ENCODE data around the gene SDCCAG8. TPM values are rescaled to one million over a fixed set of nuclear protein-coding genes. Genes with fewer than 3 reads are reported as not detected.

SDCCAG8 gene
- total RNA-seq, 3 donors from 2014 or later (not counting 1 experiment from before 2014, with no cell fraction given) = 17.8 to 28.3 (median 21.2) TPM

DNA sequence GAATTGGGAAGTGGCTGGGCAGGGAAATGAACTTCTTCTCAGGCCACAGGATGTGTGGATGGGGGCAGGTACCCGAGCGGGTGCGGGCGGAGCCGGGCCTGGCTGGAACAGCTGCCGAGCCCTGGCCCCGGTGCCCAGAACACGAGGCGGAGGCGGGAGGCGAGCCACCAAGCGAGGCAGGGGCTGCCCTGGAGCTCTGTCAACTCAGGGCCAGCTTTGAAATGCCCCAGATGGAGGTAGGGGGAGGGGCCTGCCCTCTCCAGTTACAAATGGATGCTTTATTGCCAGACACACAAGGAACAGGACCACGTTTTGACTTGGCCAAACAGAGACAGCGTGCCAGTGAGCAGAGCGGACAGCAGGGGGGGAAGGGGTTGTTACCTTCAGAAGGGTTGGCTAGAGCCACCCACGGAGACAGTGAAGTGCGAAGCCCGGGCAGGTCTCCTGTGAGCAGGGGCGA, 240.4 kb downstream of the SDCCAG8 start:
- intact Hi-C loops (cut with micrococcal nuclease) = no loop called here
- H3K27me3 Mint-ChIP-seq (ENCODE audit: low read depth in 2 of 2) = no peaks in the 10 kb centered on the region
- no peaks in the 10 kb centered on the region for H3K9me3 Mint-ChIP-seq
- DNase-seq = no peak
- H3K36me3 Mint-ChIP-seq = no peaks in the 10 kb centered on the region
- peak in 2 of 3 donors; percentile 36 to 50 for ATAC-seq
- TF ChIP-seq, protein P1, sequence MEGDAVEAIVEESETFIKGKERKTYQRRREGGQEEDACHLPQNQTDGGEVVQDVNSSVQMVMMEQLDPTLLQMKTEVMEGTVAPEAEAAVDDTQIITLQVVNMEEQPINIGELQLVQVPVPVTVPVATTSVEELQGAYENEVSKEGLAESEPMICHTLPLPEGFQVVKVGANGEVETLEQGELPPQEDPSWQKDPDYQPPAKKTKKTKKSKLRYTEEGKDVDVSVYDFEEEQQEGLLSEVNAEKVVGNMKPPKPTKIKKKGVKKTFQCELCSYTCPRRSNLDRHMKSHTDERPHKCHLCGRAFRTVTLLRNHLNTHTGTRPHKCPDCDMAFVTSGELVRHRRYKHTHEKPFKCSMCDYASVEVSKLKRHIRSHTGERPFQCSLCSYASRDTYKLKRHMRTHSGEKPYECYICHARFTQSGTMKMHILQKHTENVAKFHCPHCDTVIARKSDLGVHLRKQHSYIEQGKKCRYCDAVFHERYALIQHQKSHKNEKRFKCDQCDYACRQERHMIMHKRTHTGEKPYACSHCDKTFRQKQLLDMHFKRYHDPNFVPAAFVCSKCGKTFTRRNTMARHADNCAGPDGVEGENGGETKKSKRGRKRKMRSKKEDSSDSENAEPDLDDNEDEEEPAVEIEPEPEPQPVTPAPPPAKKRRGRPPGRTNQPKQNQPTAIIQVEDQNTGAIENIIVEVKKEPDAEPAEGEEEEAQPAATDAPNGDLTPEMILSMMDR (IDR thresholded peaks at IDR 0.05) = no peak
- Histone ChIP-seq H3K4me3 (ENCODE audit: low read length) (no peak overlapping the region), H3K27ac (ENCODE audit: low read length) (peak overlapping the region; percentile 46), H3K4me1 (ENCODE audit: control insufficient read depth, insufficient read depth, low read length) (peaks cover 16% of the 10 kb centered on the region), H3K9me3 (ENCODE audit: control insufficient read depth, insufficient read depth, low read length) (no peaks in the 10 kb centered on the region), H3K27me3 (ENCODE audit: control insufficient read depth, insufficient read depth, low read length) (no peaks in the 10 kb centered on the region), H3K36me3 (ENCODE audit: control insufficient read depth, insufficient read depth, low read length) (peaks cover 2% of the 10 kb centered on the region)
- 63% methylated on average over 19 of the region's 19 CpGs for WGBS (ENCODE audit: insufficient coverage)
- peaks cover 13 to 19% of the 10 kb centered on the region in 2 donors for H3K4me1 Mint-ChIP-seq
- H3K4me3 Mint-ChIP-seq = peak overlapping the region; percentile 62
- peak overlapping the region; percentile 80 to 93 for H3K27ac Mint-ChIP-seq

DNA sequence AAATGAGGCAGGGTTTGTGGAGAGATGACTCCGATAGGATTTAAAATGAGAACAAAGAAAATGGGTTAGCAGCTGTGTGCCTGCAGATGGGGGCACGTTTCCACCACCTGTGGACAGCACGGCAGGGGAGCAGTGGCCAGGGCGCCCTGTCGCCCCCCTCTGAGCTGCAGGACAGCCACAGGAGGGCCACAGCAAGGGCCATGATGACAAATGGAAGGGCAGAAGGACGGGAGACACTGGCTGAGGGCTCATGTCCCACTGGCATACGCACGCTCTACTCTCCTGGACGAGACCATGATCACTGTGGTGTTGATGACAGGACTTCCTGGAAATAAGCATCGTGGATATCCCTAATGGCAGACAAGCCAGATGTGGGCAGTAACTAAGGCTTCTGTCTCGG, 241.0 kb downstream of the SDCCAG8 start:
- Histone ChIP-seq H3K9me3 (ENCODE audit: control insufficient read depth, insufficient read depth, low read length) (no peaks in the 10 kb centered on the region), H3K4me3 (ENCODE audit: low read length) (no peak overlapping the region)

DNA sequence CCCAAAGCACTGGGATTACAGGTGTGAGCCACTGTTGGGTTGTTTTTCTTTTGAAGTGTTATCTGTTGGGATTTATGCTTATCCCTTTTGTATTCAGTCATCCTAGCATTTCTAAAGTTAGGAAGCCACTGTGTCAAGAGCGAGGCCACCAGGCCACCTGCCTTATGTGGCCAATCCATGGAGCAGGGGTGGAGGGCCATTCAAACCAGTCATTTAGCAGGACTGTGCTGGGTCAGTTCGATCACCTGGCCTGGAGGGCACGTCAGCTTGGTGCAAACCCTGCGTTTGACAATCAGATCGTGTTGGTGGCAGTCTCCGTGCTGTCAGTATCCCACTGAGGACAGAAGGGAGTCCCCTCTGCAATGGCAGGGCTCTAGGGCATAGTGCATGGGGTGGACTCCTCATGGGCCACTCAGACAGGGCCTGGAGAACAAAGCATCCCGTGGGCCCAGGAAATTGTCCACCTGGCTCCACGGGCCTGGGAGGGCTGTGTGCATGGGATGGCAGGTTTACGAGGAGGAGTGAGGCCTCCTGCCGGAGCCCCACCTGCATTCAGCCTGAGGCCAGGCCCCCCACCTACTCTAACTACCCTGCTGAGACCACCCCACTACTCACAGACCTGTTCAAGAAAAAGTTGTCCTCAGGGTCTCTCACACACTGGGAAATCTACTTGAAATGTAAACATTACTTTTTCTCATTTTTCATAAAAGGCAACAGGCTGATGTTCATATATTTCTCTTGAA, 242.3 kb downstream of the SDCCAG8 start:
- TF ChIP-seq, protein P1 (IDR thresholded peaks at IDR 0.05) = no peak
- Histone ChIP-seq H3K27ac (ENCODE audit: low read length) (no peak overlapping the region), H3K9me3 (ENCODE audit: control insufficient read depth, insufficient read depth, low read length) (no peaks in the 10 kb centered on the region), H3K36me3 (ENCODE audit: control insufficient read depth, insufficient read depth, low read length) (peaks cover 2% of the 10 kb centered on the region), H3K4me1 (ENCODE audit: control insufficient read depth, insufficient read depth, low read length) (peaks cover 16% of the 10 kb centered on the region), H3K4me3 (ENCODE audit: low read length) (no peak overlapping the region), H3K27me3 (ENCODE audit: control insufficient read depth, insufficient read depth, low read length) (no peaks in the 10 kb centered on the region)
- Mint-ChIP-seq H3K4me3 (no peak overlapping the region), H3K9me3 (no peaks in the 10 kb centered on the region), H3K27ac (peak overlapping the region in 1 of 2 donors; percentile 11), H3K27me3 (ENCODE audit: low read depth in 2 of 2) (no peaks in the 10 kb centered on the region), H3K36me3 (peaks cover 10% of the 10 kb centered on the region), H3K4me1 (peaks cover 13 to 19% of the 10 kb centered on the region in 2 donors)
- ATAC-seq (no peak), DNase-seq (no peak)
- intact Hi-C loops (cut with micrococcal nuclease) = no loop called here
- 97% methylated on average over 10 of the region's 10 CpGs for WGBS (ENCODE audit: insufficient coverage)

More for the DNA sequence above, 241.0 kb downstream of the SDCCAG8 start:
- ATAC-seq (no peak), DNase-seq (no peak)
- H3K27me3 ChIP-seq (ENCODE audit: control insufficient read depth, insufficient read depth, low read length) = no peaks in the 10 kb centered on the region
- Mint-ChIP-seq H3K27me3 (ENCODE audit: low read depth in 2 of 2) (no peaks in the 10 kb centered on the region), H3K36me3 (no peaks in the 10 kb centered on the region), H3K9me3 (no peaks in the 10 kb centered on the region), H3K27ac (peak overlapping the region; percentile 80 to 93), H3K4me3 (no peak overlapping the region), H3K4me1 (peaks cover 13 to 19% of the 10 kb centered on the region in 2 donors)
- H3K4me1 ChIP-seq (ENCODE audit: control insufficient read depth, insufficient read depth, low read length) = peaks cover 16% of the 10 kb centered on the region
- TF ChIP-seq, protein P1 (IDR thresholded peaks at IDR 0.05) = no peak
- intact Hi-C loops (cut with micrococcal nuclease) = no loop called here
- H3K36me3 ChIP-seq (ENCODE audit: control insufficient read depth, insufficient read depth, low read length) = peaks cover 2% of the 10 kb centered on the region
- H3K27ac ChIP-seq (ENCODE audit: low read length) = no peak overlapping the region
- WGBS (ENCODE audit: insufficient coverage) = 95% methylated on average over 11 of the region's 11 CpGs

Data from natural killer cell (primary cell).